Progenitor cell of endocrine pancreas (in vitro differentiated cells): ENCODE results near the gene MAB21L4. TPM values are rescaled to one million over a fixed set of nuclear protein-coding genes. Genes with fewer than 3 reads are reported as not detected.

Experiments
- DNase-seq: peaks from one replicate; pipeline ENCODE4 v3.0.0; 2021; ENCODE audit warnings: low spot score; ENCODE audit not compliant: unreplicated experiment
- H3K27ac Mint-ChIP-seq: 2 replicates; pipeline ENCODE4 v1.8.0; 2021; ENCODE audit warnings: mild to moderate bottlenecking, moderate library complexity, mixed read lengths
- H3K27me3 Mint-ChIP-seq: 2 replicates; pipeline ENCODE4 v1.8.0; 2021; ENCODE audit warnings: mixed read lengths
- H3K36me3 Mint-ChIP-seq: 2 replicates; pipeline ENCODE4 v1.8.0; 2022; ENCODE audit warnings: mixed read lengths; ENCODE audit not compliant: insufficient read depth
- H3K4me1 Mint-ChIP-seq: 2 replicates; pipeline ENCODE4 v1.8.0; 2021; ENCODE audit warnings: low read depth, mixed read lengths
- H3K4me3 Mint-ChIP-seq: 2 replicates; pipeline ENCODE4 v1.8.0; 2021; ENCODE audit warnings: low read depth, mild to moderate bottlenecking, moderate library complexity, mixed read lengths
- H3K9me3 Mint-ChIP-seq: 2 replicates; pipeline ENCODE4 v1.8.0; 2021; ENCODE audit warnings: low read depth, mixed read lengths
- total RNA-seq: library from RNA; stranded (reverse); gene quantifications from 2 replicates; pipeline ENCODE4 v1.2.1, GENCODE V29; 2021
- TF ChIP-seq, protein P1 (sequence below): fragments of 200-600 bp; sonication (generic); IDR thresholded peaks from one replicate; pipeline ENCODE4 v1.5.0; 2021; ENCODE audit warnings: antibody characterized with exemption, mild to moderate bottlenecking; ENCODE audit not compliant: unreplicated experiment

The MAB21L4 gene
- total RNA-seq, 1 donor from 2014 or later, result 9.7 TPM

DNA sequence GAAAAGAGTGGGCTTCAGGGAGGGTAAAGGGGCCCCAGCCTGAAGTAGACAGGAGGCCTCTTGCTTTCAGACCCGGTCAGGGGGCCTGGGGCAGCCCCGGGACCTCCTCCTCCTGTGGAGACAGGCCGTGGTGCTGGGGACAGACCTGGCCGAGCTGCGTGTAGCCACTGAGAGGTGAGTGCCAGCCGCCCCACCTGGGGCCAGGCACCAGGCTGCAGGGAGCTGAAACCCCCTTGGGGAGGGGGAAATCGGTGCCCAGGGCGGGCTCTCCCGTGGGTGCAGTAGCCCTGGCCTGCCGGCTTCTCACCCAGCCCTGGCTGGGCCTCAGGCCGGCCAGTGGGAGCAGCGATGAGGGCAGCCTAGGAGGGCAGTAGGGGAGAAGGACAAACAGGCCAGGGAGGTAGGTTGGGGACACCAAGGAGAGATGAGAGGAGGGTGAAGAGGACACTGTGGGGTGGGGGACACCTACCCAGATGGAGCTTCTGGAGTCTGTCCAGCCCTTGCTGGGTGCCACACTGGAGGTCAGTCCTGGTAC lies 34.2 kb upstream of the MAB21L4 start:
- H3K27me3 Mint-ChIP-seq, result peaks cover 20% of the 10 kb centered on the region
- no peak overlapping the region for H3K27ac Mint-ChIP-seq
- TF ChIP-seq, protein P1, sequence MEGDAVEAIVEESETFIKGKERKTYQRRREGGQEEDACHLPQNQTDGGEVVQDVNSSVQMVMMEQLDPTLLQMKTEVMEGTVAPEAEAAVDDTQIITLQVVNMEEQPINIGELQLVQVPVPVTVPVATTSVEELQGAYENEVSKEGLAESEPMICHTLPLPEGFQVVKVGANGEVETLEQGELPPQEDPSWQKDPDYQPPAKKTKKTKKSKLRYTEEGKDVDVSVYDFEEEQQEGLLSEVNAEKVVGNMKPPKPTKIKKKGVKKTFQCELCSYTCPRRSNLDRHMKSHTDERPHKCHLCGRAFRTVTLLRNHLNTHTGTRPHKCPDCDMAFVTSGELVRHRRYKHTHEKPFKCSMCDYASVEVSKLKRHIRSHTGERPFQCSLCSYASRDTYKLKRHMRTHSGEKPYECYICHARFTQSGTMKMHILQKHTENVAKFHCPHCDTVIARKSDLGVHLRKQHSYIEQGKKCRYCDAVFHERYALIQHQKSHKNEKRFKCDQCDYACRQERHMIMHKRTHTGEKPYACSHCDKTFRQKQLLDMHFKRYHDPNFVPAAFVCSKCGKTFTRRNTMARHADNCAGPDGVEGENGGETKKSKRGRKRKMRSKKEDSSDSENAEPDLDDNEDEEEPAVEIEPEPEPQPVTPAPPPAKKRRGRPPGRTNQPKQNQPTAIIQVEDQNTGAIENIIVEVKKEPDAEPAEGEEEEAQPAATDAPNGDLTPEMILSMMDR, result no peak
- no peaks in the 10 kb centered on the region for H3K9me3 Mint-ChIP-seq
- H3K36me3 Mint-ChIP-seq, result no peaks in the 10 kb centered on the region
- no peak overlapping the region for H3K4me3 Mint-ChIP-seq
- no peaks in the 10 kb centered on the region for H3K4me1 Mint-ChIP-seq
- DNase-seq, result peak; percentile 8

DNA sequence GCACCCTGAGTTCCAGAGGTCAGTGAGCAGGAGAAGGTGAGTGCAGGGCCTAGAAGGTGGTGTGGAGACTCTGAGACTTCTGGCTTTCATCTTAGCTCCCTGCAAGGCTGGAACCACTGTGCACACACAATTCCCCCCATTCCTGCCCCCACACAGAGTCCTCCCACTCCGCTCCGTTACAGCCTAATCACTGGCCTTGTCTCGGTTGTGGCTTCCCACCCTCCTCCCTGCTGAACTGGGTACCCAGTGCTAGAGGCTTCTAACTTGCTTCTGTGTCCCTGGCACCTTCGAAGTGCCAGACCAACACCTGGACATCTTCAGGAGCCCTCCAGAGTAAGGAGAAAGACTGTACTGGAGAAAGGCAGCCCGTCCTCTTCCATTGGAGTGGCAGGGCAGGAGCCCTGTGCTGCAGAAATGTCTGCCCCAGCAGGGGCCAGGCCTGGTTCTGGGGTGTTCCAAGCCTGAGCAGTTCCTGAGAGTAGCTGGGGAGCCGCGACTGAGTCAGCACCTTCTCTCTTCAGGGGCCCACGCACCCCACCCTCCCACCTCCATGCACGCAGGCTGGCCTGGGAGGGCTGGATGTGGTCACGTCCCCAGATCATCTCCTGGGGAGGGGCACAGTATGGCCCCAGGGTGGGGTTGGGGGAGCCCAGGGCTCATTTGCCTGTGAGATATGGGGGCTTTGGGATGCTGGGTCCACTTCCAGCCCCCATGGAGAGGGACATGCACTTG lies 33.6 kb upstream of the MAB21L4 start:
- Mint-ChIP-seq H3K27ac (no peak overlapping the region), H3K27me3 (peaks cover 20% of the 10 kb centered on the region), H3K4me1 (no peaks in the 10 kb centered on the region), H3K4me3 (no peak overlapping the region), H3K36me3 (no peaks in the 10 kb centered on the region), H3K9me3 (no peaks in the 10 kb centered on the region)
- TF ChIP-seq, protein P1, result no peak
- DNase-seq, result no peak

DNA sequence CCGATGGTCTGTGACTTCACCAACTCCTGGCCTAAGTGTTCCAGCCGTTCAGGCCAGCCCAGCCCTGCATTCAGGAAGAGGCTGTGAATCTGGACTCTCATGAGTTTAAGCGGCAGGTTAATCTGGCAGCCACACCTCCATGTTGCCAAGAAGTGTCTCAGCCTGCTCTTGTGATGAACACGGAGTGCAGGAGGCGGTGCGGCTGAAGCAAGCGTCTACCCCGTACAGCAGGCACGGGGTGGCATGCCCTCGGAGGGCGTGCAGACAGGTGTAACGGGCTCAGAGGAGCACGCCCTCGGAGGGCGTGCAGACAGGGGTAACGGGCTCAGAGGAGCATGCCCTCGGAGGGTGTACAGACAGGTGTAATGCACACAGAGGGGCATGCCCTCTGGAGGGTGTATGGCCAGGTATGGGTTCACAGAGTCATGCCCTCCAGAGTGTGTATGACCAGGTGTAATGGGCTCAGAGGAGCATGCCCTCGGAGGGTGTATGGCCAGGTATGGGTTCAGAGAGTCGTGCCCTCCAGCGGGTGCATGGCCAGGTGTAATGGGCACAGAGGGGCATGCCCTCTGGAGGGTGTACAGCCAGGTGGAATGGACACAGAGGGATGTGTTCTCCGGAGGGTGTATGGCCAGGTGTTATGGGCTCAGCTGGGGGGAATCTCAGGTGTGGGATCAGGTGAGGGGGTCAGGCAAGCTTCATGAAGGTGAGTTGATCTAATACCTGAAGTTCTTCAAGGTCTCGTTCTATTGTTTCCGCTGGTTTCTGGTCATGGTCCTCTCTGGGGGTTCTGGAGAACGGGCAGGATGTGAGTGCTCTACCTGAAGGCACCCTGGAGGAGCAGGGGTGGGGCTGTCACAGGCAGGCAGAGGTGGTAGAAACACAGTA lies 32.8 kb upstream of the MAB21L4 start:
- peaks cover 20% of the 10 kb centered on the region for H3K27me3 Mint-ChIP-seq
- no peak overlapping the region for H3K27ac Mint-ChIP-seq
- H3K4me1 Mint-ChIP-seq, result no peaks in the 10 kb centered on the region
- no peak overlapping the region for H3K4me3 Mint-ChIP-seq
- TF ChIP-seq, protein P1, result no peak
- no peak for DNase-seq
- H3K36me3 Mint-ChIP-seq, result no peaks in the 10 kb centered on the region
- H3K9me3 Mint-ChIP-seq, result no peaks in the 10 kb centered on the region

DNA sequence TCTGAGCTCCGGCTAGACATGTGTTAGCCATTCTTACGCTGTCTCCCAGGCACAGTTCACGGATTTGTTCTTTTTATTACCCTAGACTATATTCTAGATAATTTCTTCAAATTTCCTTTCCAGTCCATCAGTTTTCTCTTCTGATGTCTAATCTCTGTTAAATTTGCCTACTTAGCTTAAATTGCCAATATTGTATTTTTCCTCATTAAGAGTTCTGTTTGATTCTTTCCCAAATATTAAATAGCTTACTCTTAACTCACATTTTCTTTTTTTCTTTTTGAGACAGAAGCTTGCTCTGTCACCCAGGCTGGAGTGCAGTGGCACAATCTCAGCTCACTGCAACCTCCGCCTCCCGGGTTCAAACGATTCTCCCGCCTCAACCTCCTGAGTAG lies 31.4 kb upstream of the MAB21L4 start:
- Mint-ChIP-seq H3K27ac (no peak overlapping the region), H3K36me3 (no peaks in the 10 kb centered on the region), H3K27me3 (peaks cover 20% of the 10 kb centered on the region), H3K4me3 (no peak overlapping the region), H3K4me1 (no peaks in the 10 kb centered on the region), H3K9me3 (no peaks in the 10 kb centered on the region)
- TF ChIP-seq, protein P1, result no peak
- DNase-seq, result no peak
